ENCODE measurements around the gene PPIL1. TPM values are rescaled to one million over a fixed set of nuclear protein-coding genes. Genes with fewer than 3 reads are reported as not detected.

Gene PPIL1
- total RNA-seq, 3 donors from 2014 or later = 7.2 to 14.2 (median 10.5) TPM

- no peak for DNase-seq
- intact Hi-C loops (cut with DNase I, micrococcal nuclease) = no loop called here
- ATAC-seq = no peak
- no peaks in the 10 kb centered on the region for H3K36me3 ChIP-seq (ENCODE audit: low read depth)
- H3K4me3 ChIP-seq = no peak overlapping the region
- no peak for TF ChIP-seq CTCF (IDR thresholded peaks at IDR 0.05)
- no peaks in the 10 kb centered on the region for H3K9me3 ChIP-seq
- peaks cover 11% of the 10 kb centered on the region for H3K4me1 ChIP-seq (ENCODE audit: low read depth)
These were observed 38.2 kb downstream of the PPIL1 start for GRCh38 chr6:36836111-36837021.

- no peak for TF ChIP-seq CTCF (IDR thresholded peaks at IDR 0.05)
- intact Hi-C loops (cut with DNase I, micrococcal nuclease) = no loop called here
- ATAC-seq (no peak), DNase-seq (no peak)
- Histone ChIP-seq H3K4me3 (no peak overlapping the region), H3K9me3 (no peaks in the 10 kb centered on the region), H3K36me3 (ENCODE audit: low read depth) (no peaks in the 10 kb centered on the region), H3K4me1 (ENCODE audit: low read depth) (peaks cover 9% of the 10 kb centered on the region)
These were observed 39.8 kb downstream of the PPIL1 start for GRCh38 chr6:36834576-36835341.

- no peak for ATAC-seq
- DNase-seq = no peak
- no peak overlapping the region for H3K4me3 ChIP-seq
- no peaks in the 10 kb centered on the region for H3K36me3 ChIP-seq (ENCODE audit: low read depth)
- intact Hi-C loops (cut with DNase I, micrococcal nuclease) = no loop called here
- TF ChIP-seq CTCF (IDR thresholded peaks at IDR 0.05) = no peak
- no peaks in the 10 kb centered on the region for H3K9me3 ChIP-seq
- H3K4me1 ChIP-seq (ENCODE audit: low read depth) = peaks cover 9% of the 10 kb centered on the region
These were observed 41.3 kb downstream of the PPIL1 start for GRCh38 chr6:36833182-36833789.

GRCh38 chr6:36832313-36832712, 42.3 kb downstream of the PPIL1 start:
- TF ChIP-seq CTCF (IDR thresholded peaks at IDR 0.05) = no peak
- intact Hi-C loops (cut with DNase I, micrococcal nuclease) = no loop called here
- ATAC-seq (no peak), DNase-seq (no peak)
- H3K4me3 ChIP-seq = no peak overlapping the region
- H3K36me3 ChIP-seq (ENCODE audit: low read depth) = no peaks in the 10 kb centered on the region
- H3K4me1 ChIP-seq (ENCODE audit: low read depth) = peaks cover 9% of the 10 kb centered on the region
- H3K9me3 ChIP-seq = no peaks in the 10 kb centered on the region

- TF ChIP-seq CTCF (IDR thresholded peaks at IDR 0.05) = no peak
These were observed 44.0 kb downstream of the PPIL1 start for GRCh38 chr6:36830577-36830976.

More at GRCh38 chr6:36830577-36830976, 44.0 kb downstream of the PPIL1 start:
- intact Hi-C loops (cut with DNase I, micrococcal nuclease) = no loop called here
- Histone ChIP-seq H3K9me3 (no peaks in the 10 kb centered on the region), H3K4me3 (no peak overlapping the region), H3K4me1 (ENCODE audit: low read depth) (peaks cover 9% of the 10 kb centered on the region), H3K36me3 (ENCODE audit: low read depth) (no peaks in the 10 kb centered on the region)
- ATAC-seq (no peak), DNase-seq (no peak)
